A549 (cell line): ENCODE results near the gene ABCA7. TPM values are rescaled to one million over a fixed set of nuclear protein-coding genes. Genes with fewer than 3 reads are reported as not detected.

Experiments used
- ATAC-seq, 2 experiments: fragments of 200-7000 bp in 1 of 2; fragments of >200 bp in 1 of 2; cut with Nextera tagmentation in 1 of 2; cut with Tn5 transposase in 1 of 2; 3 replicates each; pipeline versions ENCODE4 v1.8.0 to v1.9.1; 2018 to 2020; ENCODE audit warnings: mild to moderate bottlenecking in 1 of 2, moderate library complexity in 1 of 2
- CTCF ChIA-PET: fragments of 300-600 bp; sonication (Branson Sonifier 250); formaldehyde crosslinking; extraction: SDS; loops from one replicate; lab custom pipeline; 2021; ENCODE audit warnings: antibody characterized with exemption, inconsistent platforms; lab: Yijun Ruan, JAX
- POLR2A ChIA-PET: fragments of 350-600 bp; formaldehyde crosslinking; extraction: SDS; loops from one replicate; lab custom pipeline; 2021; ENCODE audit warnings: antibody characterized with exemption, inconsistent platforms; lab: Yijun Ruan, JAX
- DNase-seq, 2 experiments: peaks; one replicate each; pipeline versions ENCODE4 v3.0.0 to v3.0.0-alpha.2; 2011 to 2016; ENCODE audit warnings: low read depth in 1 of 2, low spot score in 1 of 2
- FAIRE-seq: peaks from 2 replicates; lab custom pipeline; 2011; peaks lifted over from hg19 to GRCh38; lab: Jason Lieb, UNC
- H3K27ac ChIP-seq, 2 experiments: fragments of >200 bp; sonication (Bioruptor Twin); formaldehyde crosslinking; 3 replicates each; pipeline ENCODE4 v1.5.1; 2016 to 2017
- H3K4me1 ChIP-seq: fragments of >200 bp; sonication (Bioruptor Twin); formaldehyde crosslinking; 3 replicates; pipeline ENCODE4 v1.6.1; 2016
- H3K4me2 ChIP-seq: fragments of >200 bp; sonication (Bioruptor Twin); formaldehyde crosslinking; 3 replicates; pipeline ENCODE4 v1.6.1; 2016
- H3K4me3 ChIP-seq: fragments of >200 bp; sonication (Bioruptor Twin); formaldehyde crosslinking; 3 replicates; pipeline ENCODE4 v1.5.1; 2016
- H3K9me3 ChIP-seq: fragments of >200 bp; sonication (Bioruptor Twin); formaldehyde crosslinking; 3 replicates; pipeline ENCODE4 v1.6.1; 2016
- BCL3 ChIP-seq: fragments of >200 bp; sonication (Bioruptor Twin); formaldehyde crosslinking; IDR thresholded peaks from 3 replicates; pipeline ENCODE4 v1.6.1; 2016
- E2F6 ChIP-seq: IDR thresholded peaks from 2 replicates; pipeline ENCODE4 v1.6.1; 2012; ENCODE audit warnings: low read depth, borderline replicate concordance
- EHF ChIP-seq: fragments of 250-450 bp; sonication (Bioruptor Pico); IDR thresholded peaks from 2 replicates; pipeline ENCODE4 v1.5.0; 2020; ENCODE audit warnings: mild to moderate bottlenecking
- HMGXB4 ChIP-seq: fragments of 250-450 bp; sonication (Bioruptor Pico); IDR thresholded peaks from 2 replicates; pipeline ENCODE4 v1.5.0; 2021; ENCODE audit warnings: mild to moderate bottlenecking, moderate library complexity, borderline replicate concordance
- HOXB5 ChIP-seq: fragments of 250-450 bp; sonication (Bioruptor Pico); IDR thresholded peaks from 2 replicates; pipeline ENCODE4 v1.5.0; 2020; ENCODE audit warnings: mild to moderate bottlenecking, moderate library complexity
- JUN ChIP-seq, 2 experiments: fragments of >200 bp; sonication (Bioruptor Twin); formaldehyde crosslinking; IDR thresholded peaks; 2 replicates in 1 of 2; 3 replicates in 1 of 2; pipeline ENCODE4 v1.6.1; 2016 to 2017
- JUNB ChIP-seq: fragments of >200 bp; sonication (Bioruptor Twin); formaldehyde crosslinking; IDR thresholded peaks from 2 replicates; pipeline ENCODE4 v1.6.1; 2016
- KDM1A ChIP-seq: fragments of 200-600 bp; sonication (generic); IDR thresholded peaks from 2 replicates; pipeline ENCODE4 v1.6.1; 2016; ENCODE audit warnings: low read depth, mild to moderate bottlenecking
- MAZ ChIP-seq: fragments of 150-350 bp; IDR thresholded peaks from 2 replicates; pipeline ENCODE4 v1.6.1; 2014; ENCODE audit warnings: antibody characterized with exemption, low read depth, low read length, borderline replicate concordance
- NFE2L2 ChIP-seq: fragments of 150-350 bp; conservative IDR thresholded peaks from 2 replicates; pipeline ENCODE4 v1.6.1; 2014; ENCODE audit warnings: low read length
- NR3C1 ChIP-seq: fragments of >200 bp; sonication (Bioruptor Twin); formaldehyde crosslinking; IDR thresholded peaks from 3 replicates; pipeline ENCODE4 v1.6.1; 2017
- PBX3 ChIP-seq: IDR thresholded peaks from 2 replicates; pipeline ENCODE4 v1.6.1; 2012
- PHF8 ChIP-seq: fragments of 200-600 bp; sonication (generic); IDR thresholded peaks from 2 replicates; pipeline ENCODE4 v1.6.1; 2016; ENCODE audit warnings: low read depth, mild to moderate bottlenecking, antibody characterized with exemption, moderate library complexity, borderline replicate concordance
- POLR2A ChIP-seq: IDR thresholded peaks from 2 replicates; pipeline ENCODE4 v1.6.1; 2012; ENCODE audit warnings: mild to moderate bottlenecking, low read length
- RAD21 ChIP-seq, 2 experiments: fragments of >200 bp in 1 of 2; sonication (Bioruptor Twin) in 1 of 2; formaldehyde crosslinking in 1 of 2; IDR thresholded peaks in 1 of 2; conservative IDR thresholded peaks in 1 of 2; 2 replicates in 1 of 2; 3 replicates in 1 of 2; pipeline ENCODE4 v1.6.1; 2012 to 2018; ENCODE audit warnings: inconsistent platforms in 1 of 2
- RFX5 ChIP-seq: fragments of 450-650 bp; IDR thresholded peaks from 2 replicates; pipeline ENCODE4 v1.7.1; 2014; ENCODE audit warnings: antibody characterized with exemption, mild to moderate bottlenecking, moderate library complexity
- TFCP2L1 ChIP-seq: fragments of 250-450 bp; sonication (Bioruptor Pico); IDR thresholded peaks from 2 replicates; pipeline ENCODE4 v1.5.0; 2021; ENCODE audit warnings: mild to moderate bottlenecking
- USF2 ChIP-seq: fragments of 450-650 bp; IDR thresholded peaks from 2 replicates; pipeline ENCODE4 v1.6.1; 2014; ENCODE audit warnings: antibody characterized with exemption
- WGBS: methylation state at CpG from one replicate; pipeline ENCODE4 v1.1.6; 2017; ENCODE audit errors: missing lambda C conversion rate; 5-methylcytosine and 5-hydroxymethylcytosine counted together
- polyA plus RNA-seq, 4 experiments: library from polyadenylated mRNA; depleted of rRNA in 3 of 4; stranded (reverse); fragments of >200 nt; fragmentation: RNase III in 1 of 4; extraction: RNeasy Plus Mini Kit Qiagen cat#74134 plus additional on column Dnase treatment in 1 of 4; gene quantifications; 2 replicates in 3 of 4; 3 replicates in 1 of 4; pipeline ENCODE4 v1.2.3, GENCODE V29; 2011 to 2017
- TF ChIP-seq, protein P1 (sequence below): fragments of 200-600 bp; sonication (generic); IDR thresholded peaks from 2 replicates; pipeline ENCODE4 v1.6.1; 2016; ENCODE audit warnings: antibody characterized with exemption, mild to moderate bottlenecking, moderate library complexity

ABCA7 gene
- polyA plus RNA-seq, 2 of the 4 experiments (the other 2 are of a cell fraction), result 5.0 to 13.5 TPM

DNA sequence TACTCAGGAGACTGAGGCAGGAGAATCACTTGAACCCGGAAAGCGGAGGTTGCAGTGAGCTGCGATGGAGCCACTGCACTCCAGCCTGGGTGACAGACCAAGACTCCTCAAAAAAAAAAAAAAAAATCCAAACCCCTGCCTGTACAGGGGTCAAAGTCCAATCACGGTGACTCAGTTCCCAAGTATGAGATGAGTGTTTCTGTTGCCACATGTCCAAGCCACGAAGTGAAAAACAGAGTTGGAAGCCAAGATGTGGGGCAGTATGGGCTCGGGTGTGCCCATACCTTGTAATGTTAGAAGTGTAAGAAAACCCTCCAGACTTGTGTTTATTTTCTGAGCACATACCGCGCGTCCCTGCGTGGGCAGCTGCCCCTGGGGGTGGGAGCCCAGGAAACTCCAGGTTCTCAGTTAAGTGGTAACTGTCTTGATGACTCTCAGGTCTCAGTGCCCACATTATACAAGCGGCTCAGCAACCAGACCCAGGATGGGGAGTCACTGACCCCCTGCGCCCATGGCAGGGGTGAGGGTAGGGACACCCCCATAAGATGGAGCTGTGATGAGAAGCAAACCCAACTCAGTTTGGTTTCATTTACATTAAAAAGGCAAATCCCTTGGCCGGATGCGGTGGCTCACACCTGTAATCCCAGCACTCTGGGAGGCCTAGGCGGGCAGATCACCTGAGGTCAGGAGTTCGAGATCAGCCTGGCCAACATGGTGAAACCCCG lies 62.7 kb downstream of the ABCA7 start (continued):
- TF ChIP-seq BCL3, result peak; percentile 34; the same call in 1 of the 3 replicates
- no peak for TF ChIP-seq MAZ
- no peak for TF ChIP-seq RAD21 (conservative IDR thresholded peaks at IDR 0.05 in 1 of 2, IDR thresholded peaks at IDR 0.05 in 1 of 2)
- TF ChIP-seq USF2, result peak; percentile 2; the same call in 1 of the 2 replicates
- no peak for TF ChIP-seq NFE2L2
- TF ChIP-seq HMGXB4, result no peak
- TF ChIP-seq EHF, result no peak

GRCh38 chr19:1103132-1103707 lies 63.3 kb downstream of the ABCA7 start:
- peak overlapping the region; percentile 22; the same call in 2 of the 3 replicates for H3K4me3 ChIP-seq

DNA sequence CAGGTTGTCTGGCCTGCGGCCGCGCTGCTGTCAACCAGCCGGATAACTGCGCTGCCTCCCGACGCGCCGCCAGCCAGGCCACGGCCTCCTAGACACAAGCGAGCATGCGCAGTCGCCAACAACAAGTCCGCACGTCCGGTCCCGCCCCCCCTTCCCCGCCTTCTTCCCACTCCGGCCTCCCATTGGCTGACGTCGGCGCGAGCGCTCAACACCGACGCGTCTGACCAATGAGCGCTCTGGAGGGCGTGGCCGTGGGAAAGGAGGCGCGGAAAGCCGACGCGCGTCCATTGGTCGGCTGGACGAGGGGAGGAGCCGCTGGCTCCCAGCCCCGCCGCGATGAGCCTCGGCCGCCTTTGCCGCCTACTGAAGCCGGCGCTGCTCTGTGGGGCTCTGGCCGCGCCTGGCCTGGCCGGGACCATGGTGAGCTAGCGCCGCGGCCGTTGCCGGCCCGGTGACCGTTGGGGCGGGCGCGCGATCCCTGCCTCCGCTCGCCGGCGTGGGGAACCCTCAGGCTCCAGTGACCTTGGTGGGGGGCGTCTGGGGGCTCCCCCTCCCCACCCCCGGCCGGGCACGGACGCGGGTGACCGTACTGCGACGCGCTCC lies 63.9 kb downstream of the ABCA7 start, which contains the start of gene GPX4:
Gene GPX4 (plus strand): TSS at position 287 of the 603 bp plus-strand sequence. CDS start 50 bp downstream, at position 337.
- no peak for TF ChIP-seq JUNB
- peak; percentile 30; the same call in 1 of the 2 replicates for TF ChIP-seq E2F6
- peak; percentile 60; the same call in 1 of the 2 replicates for TF ChIP-seq RFX5
- TF ChIP-seq, protein P1, sequence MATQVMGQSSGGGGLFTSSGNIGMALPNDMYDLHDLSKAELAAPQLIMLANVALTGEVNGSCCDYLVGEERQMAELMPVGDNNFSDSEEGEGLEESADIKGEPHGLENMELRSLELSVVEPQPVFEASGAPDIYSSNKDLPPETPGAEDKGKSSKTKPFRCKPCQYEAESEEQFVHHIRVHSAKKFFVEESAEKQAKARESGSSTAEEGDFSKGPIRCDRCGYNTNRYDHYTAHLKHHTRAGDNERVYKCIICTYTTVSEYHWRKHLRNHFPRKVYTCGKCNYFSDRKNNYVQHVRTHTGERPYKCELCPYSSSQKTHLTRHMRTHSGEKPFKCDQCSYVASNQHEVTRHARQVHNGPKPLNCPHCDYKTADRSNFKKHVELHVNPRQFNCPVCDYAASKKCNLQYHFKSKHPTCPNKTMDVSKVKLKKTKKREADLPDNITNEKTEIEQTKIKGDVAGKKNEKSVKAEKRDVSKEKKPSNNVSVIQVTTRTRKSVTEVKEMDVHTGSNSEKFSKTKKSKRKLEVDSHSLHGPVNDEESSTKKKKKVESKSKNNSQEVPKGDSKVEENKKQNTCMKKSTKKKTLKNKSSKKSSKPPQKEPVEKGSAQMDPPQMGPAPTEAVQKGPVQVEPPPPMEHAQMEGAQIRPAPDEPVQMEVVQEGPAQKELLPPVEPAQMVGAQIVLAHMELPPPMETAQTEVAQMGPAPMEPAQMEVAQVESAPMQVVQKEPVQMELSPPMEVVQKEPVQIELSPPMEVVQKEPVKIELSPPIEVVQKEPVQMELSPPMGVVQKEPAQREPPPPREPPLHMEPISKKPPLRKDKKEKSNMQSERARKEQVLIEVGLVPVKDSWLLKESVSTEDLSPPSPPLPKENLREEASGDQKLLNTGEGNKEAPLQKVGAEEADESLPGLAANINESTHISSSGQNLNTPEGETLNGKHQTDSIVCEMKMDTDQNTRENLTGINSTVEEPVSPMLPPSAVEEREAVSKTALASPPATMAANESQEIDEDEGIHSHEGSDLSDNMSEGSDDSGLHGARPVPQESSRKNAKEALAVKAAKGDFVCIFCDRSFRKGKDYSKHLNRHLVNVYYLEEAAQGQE, result no peak
- TF ChIP-seq JUN (IDR thresholded peaks at IDR 0.05), result peak in 1 of 2 experiments; percentile 69; a peak in 3 of 5 replicates
- no peak for TF ChIP-seq USF2
- peak; percentile 86 for TF ChIP-seq POLR2A
- TF ChIP-seq BCL3, result 0 out of 3 replicates have a peak, but pooled peaks have one; percentile 51
- TF ChIP-seq PBX3, result peak; percentile 45
- TF ChIP-seq PHF8, result peak; percentile 57
- ChIA-PET POLR2A (interaction anchor here (0.8 to 1.4 kb wide), 6 partner anchors 8 to 83 kb away, joined by 3 to 4 read pairs (median 4); partner anchors contain the start of genes POLR2E and TMEM259), CTCF (interaction anchor here (0.6 kb wide), 1 partner anchor 54 kb away, joined by 3 read pairs; no protein-coding TSS in a partner anchor)
- peak; percentile 63 to 79 for ATAC-seq
- H3K27ac ChIP-seq, result peak within 1 kb of the TSS; percentile 92 to 100
- FAIRE-seq, result no peak
- peaks cover 57% of the 10 kb centered on the region for H3K4me1 ChIP-seq
- DNase-seq, result peak; percentile 89 to 99
- 0% methylated on average over 15 of the region's 75 CpGs for WGBS
- peaks cover 13% of the 10 kb centered on the region for H3K9me3 ChIP-seq
- H3K4me2 ChIP-seq, result peak within 1 kb of the TSS; percentile 84
- H3K4me3 ChIP-seq, result peak within 1 kb of the TSS; percentile 70

More at GRCh38 chr19:1103132-1103707, 63.3 kb downstream of the ABCA7 start:
- peak overlapping the region; percentile 78 for H3K4me2 ChIP-seq
- ChIA-PET CTCF (interaction anchor here (0.6 to 3.3 kb wide), 5 partner anchors 10 to 91 kb away, joined by 3 to 14 read pairs (median 3); no protein-coding TSS in a partner anchor), POLR2A (interaction anchor here (0.6 to 1.4 kb wide), 4 partner anchors 8 to 97 kb away, joined by 3 to 9 read pairs (median 4); partner anchors contain the start of gene POLR2E)
- H3K27ac ChIP-seq, result peak overlapping the region; percentile 90 to 92
- ATAC-seq, result no peak
- H3K4me1 ChIP-seq, result peaks cover 63% of the 10 kb centered on the region
- TF ChIP-seq TFCP2L1 (CRISPR knock-in tag) (no peak), HOXB5 (CRISPR knock-in tag) (no peak), KDM1A (0 out of 2 replicates have a peak, but pooled peaks have one; percentile 29), RAD21 (conservative IDR thresholded peaks at IDR 0.05 in 1 of 2, IDR thresholded peaks at IDR 0.05 in 1 of 2) (no peak), POLR2A (no peak; the same call in 1 of the 2 replicates), NR3C1 (no peak)
- TF ChIP-seq, all 56 proteins: peak for 1
- peaks cover 13% of the 10 kb centered on the region for H3K9me3 ChIP-seq
- FAIRE-seq (no peak), DNase-seq (no peak)
- 37% methylated on average over 20 of the region's 20 CpGs for WGBS
